WTC11 (cell line): ENCODE results near the gene PPP1R16B. TPM values are rescaled to one million over a fixed set of nuclear protein-coding genes. Genes with fewer than 3 reads are reported as not detected.
"Not testable (repeated sequence)": the region's sequence is repeated elsewhere in the genome, so short reads cannot be mapped to it uniquely, and the experiment has no call there.

ENCODE experiments used
- ATAC-seq: fragments of 200-7000 bp; cut with Tn5 transposase; 2 replicates; pipeline ENCODE4 v1.10.0; 2021; ENCODE audit warnings: mild to moderate bottlenecking, moderate library complexity
- CTCF ChIA-PET: fragments of 300-600 bp; sonication (Branson Sonifier 250); formaldehyde crosslinking; loops from one replicate; lab custom pipeline; 2021; ENCODE audit warnings: antibody characterized with exemption; lab: Charles Lee
- POLR2A ChIA-PET: fragments of 350-600 bp; sonication (Branson Sonifier 250); formaldehyde crosslinking; loops from one replicate; lab custom pipeline; 2021; ENCODE audit warnings: antibody characterized with exemption; lab: Charles Lee
- DNase-seq: peaks from one replicate; pipeline ENCODE4 v3.0.0; 2021; ENCODE audit warnings: low spot score
- H3K27ac Mint-ChIP-seq: 2 replicates; pipeline ENCODE4 v1.8.0; 2021; ENCODE audit warnings: mixed read lengths
- H3K27me3 Mint-ChIP-seq: 2 replicates; pipeline ENCODE4 v1.8.0; 2021; ENCODE audit warnings: low read depth, mild to moderate bottlenecking, moderate library complexity, mixed read lengths
- H3K36me3 Mint-ChIP-seq: 2 replicates; pipeline ENCODE4 v1.8.0; 2021; ENCODE audit warnings: mixed read lengths
- H3K4me1 Mint-ChIP-seq: 2 replicates; pipeline ENCODE4 v1.8.0; 2022; ENCODE audit warnings: mixed read lengths
- H3K4me3 Mint-ChIP-seq: 2 replicates; pipeline ENCODE4 v1.8.0; 2021; ENCODE audit warnings: mild to moderate bottlenecking, moderate library complexity, mixed read lengths
- H3K9me3 Mint-ChIP-seq: 2 replicates; pipeline ENCODE4 v1.8.0; 2021; ENCODE audit warnings: mixed read lengths
- ELF4 ChIP-seq: sonication (generic); formaldehyde crosslinking; IDR thresholded peaks from 2 replicates; pipeline ENCODE4 v1.8.1; 2022; ENCODE audit warnings: low read depth, mild to moderate bottlenecking, moderate library complexity, missing genetic modification reagents
- ESRRA ChIP-seq: sonication (generic); formaldehyde crosslinking; IDR thresholded peaks from 2 replicates; pipeline ENCODE4 v1.8.1; 2022; ENCODE audit warnings: mild to moderate bottlenecking, missing genetic modification reagents, borderline replicate concordance
- FOXJ3 ChIP-seq: sonication (generic); formaldehyde crosslinking; IDR thresholded peaks from 2 replicates; pipeline ENCODE4 v1.9.0; 2021; ENCODE audit warnings: missing genetic modification reagents, mild to moderate bottlenecking, borderline replicate concordance
- FOXP1 ChIP-seq: sonication (generic); formaldehyde crosslinking; IDR thresholded peaks from 2 replicates; pipeline ENCODE4 v1.8.0; 2022; ENCODE audit warnings: missing genetic modification reagents, mild to moderate bottlenecking, moderate library complexity, borderline replicate concordance
- IRF2 ChIP-seq: sonication (generic); formaldehyde crosslinking; IDR thresholded peaks from 2 replicates; pipeline ENCODE4 v1.8.0; 2022; ENCODE audit warnings: low read depth, missing genetic modification reagents, borderline replicate concordance
- NFATC4 ChIP-seq: fragments of 250-450 bp; sonication (Bioruptor Pico); IDR thresholded peaks from 2 replicates; pipeline ENCODE4 v1.9.0; 2021; ENCODE audit warnings: mild to moderate bottlenecking
- ZBTB21 ChIP-seq: sonication (generic); formaldehyde crosslinking; IDR thresholded peaks from 2 replicates; pipeline ENCODE4 v1.8.1; 2023; ENCODE audit warnings: mild to moderate bottlenecking, missing genetic modification reagents, borderline replicate concordance
- total RNA-seq: library from RNA; stranded (reverse); gene quantifications from 3 replicates; pipeline ENCODE4 v1.2.3, GENCODE V29; 2021
- TF ChIP-seq, protein P1 (sequence below): fragments of 250-450 bp; sonication (Bioruptor Pico); IDR thresholded peaks from 2 replicates; pipeline ENCODE4 v1.9.0; 2021; ENCODE audit warnings: moderate library complexity, mild to moderate bottlenecking, inconsistent platforms, borderline replicate concordance
- TF ChIP-seq, protein P2 (sequence below): sonication (generic); formaldehyde crosslinking; IDR thresholded peaks from 2 replicates; pipeline ENCODE4 v1.8.0; 2022; ENCODE audit warnings: mild to moderate bottlenecking, missing genetic modification reagents
- TF ChIP-seq, protein P3 (sequence below): fragments of 200-600 bp; IDR thresholded peaks from 2 replicates; pipeline ENCODE4 v1.8.0; 2022; ENCODE audit warnings: antibody characterized with exemption
- TF ChIP-seq, protein P4 (sequence below): fragments of 250-450 bp; sonication (Bioruptor Pico); IDR thresholded peaks from 2 replicates; pipeline ENCODE4 v1.8.0; 2021; ENCODE audit warnings: mild to moderate bottlenecking

PPP1R16B gene
- total RNA-seq, 1 experiment from 2014 or later, result 12.0 TPM

DNA sequence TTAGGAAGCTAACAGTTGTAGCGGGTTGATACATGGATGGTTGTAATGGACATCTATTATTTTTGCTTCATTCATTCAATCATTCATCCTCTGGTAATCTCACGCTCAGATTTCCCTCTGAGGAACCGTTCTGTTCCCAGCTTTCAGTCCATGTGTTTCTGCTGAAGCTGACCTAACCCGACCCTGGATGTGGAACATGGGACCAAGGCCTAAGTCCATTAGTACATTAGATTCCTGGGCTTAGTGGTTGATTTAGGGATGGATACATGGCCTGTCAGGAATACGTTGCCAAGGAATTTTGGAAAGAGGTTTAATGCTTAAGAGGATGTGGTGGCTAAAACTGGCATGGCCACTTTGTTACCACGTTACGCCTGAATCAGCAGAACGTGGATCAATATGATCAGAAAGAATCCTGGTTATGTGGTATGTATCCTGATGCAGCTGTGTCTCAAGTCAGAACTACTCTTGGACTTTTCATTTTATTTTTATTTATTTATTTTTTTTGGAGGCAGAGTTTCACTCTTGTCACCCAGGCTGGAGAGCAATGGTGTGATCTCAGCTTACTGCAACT is 152.5 kb downstream of the PPP1R16B start:
- CTCF ChIA-PET, result no interaction called here
- H3K4me3 Mint-ChIP-seq, result no peak overlapping the region
- no peaks in the 10 kb centered on the region for H3K27me3 Mint-ChIP-seq
- ATAC-seq, result no peak
- peaks cover 19% of the 10 kb centered on the region for H3K36me3 Mint-ChIP-seq
- H3K4me1 Mint-ChIP-seq, result peaks cover 16% of the 10 kb centered on the region
- TF ChIP-seq, protein P1, sequence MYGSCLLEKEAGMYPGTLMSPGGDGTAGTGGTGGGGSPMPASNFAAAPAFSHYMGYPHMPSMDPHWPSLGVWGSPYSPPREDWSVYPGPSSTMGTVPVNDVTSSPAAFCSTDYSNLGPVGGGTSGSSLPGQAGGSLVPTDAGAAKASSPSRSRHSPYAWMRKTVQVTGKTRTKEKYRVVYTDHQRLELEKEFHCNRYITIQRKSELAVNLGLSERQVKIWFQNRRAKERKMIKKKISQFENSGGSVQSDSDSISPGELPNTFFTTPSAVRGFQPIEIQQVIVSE (CRISPR knock-in tag), result no peak
- TF ChIP-seq, protein P2, sequence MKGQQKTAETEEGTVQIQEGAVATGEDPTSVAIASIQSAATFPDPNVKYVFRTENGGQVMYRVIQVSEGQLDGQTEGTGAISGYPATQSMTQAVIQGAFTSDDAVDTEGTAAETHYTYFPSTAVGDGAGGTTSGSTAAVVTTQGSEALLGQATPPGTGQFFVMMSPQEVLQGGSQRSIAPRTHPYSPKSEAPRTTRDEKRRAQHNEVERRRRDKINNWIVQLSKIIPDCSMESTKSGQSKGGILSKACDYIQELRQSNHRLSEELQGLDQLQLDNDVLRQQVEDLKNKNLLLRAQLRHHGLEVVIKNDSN (CRISPR knock-in tag), result no peak
- TF ChIP-seq FOXP1 (no peak), NFATC4 (no peak), ESRRA (CRISPR knock-in tag) (no peak), FOXJ3 (CRISPR knock-in tag) (no peak), IRF2 (CRISPR knock-in tag) (no peak)
- TF ChIP-seq, protein P3, sequence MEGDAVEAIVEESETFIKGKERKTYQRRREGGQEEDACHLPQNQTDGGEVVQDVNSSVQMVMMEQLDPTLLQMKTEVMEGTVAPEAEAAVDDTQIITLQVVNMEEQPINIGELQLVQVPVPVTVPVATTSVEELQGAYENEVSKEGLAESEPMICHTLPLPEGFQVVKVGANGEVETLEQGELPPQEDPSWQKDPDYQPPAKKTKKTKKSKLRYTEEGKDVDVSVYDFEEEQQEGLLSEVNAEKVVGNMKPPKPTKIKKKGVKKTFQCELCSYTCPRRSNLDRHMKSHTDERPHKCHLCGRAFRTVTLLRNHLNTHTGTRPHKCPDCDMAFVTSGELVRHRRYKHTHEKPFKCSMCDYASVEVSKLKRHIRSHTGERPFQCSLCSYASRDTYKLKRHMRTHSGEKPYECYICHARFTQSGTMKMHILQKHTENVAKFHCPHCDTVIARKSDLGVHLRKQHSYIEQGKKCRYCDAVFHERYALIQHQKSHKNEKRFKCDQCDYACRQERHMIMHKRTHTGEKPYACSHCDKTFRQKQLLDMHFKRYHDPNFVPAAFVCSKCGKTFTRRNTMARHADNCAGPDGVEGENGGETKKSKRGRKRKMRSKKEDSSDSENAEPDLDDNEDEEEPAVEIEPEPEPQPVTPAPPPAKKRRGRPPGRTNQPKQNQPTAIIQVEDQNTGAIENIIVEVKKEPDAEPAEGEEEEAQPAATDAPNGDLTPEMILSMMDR, result no peak
- TF ChIP-seq, protein P4, sequence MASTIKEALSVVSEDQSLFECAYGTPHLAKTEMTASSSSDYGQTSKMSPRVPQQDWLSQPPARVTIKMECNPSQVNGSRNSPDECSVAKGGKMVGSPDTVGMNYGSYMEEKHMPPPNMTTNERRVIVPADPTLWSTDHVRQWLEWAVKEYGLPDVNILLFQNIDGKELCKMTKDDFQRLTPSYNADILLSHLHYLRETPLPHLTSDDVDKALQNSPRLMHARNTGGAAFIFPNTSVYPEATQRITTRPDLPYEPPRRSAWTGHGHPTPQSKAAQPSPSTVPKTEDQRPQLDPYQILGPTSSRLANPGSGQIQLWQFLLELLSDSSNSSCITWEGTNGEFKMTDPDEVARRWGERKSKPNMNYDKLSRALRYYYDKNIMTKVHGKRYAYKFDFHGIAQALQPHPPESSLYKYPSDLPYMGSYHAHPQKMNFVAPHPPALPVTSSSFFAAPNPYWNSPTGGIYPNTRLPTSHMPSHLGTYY, result no peak
- POLR2A ChIA-PET, result no interaction called here
- no peak overlapping the region for H3K27ac Mint-ChIP-seq
- no peak for DNase-seq
- no peaks in the 10 kb centered on the region for H3K9me3 Mint-ChIP-seq

DNA sequence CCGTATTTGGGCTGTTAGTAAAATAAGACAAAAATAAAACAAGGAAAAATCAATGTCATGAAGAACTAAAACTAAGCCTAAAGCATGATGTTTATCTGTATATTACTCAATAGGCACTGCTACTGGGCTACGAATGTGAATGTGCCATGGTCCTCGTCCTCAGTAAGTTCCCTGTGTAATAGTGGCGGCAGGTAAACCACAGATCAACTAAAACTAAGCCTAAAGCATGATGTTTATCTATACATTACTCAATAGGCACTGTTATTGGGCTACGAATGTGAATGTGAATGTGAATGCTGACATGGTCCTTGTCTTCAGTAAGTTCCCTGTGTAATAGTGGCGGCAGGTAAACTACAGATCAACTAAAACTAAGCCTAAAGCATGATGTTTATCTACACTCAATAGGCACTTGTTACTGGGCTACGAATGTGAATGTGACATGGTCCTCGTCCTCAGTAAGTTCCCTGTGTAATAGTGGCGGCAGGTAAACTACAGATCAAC is 154.7 kb downstream of the PPP1R16B start:
- H3K9me3 Mint-ChIP-seq, H3K27me3 Mint-ChIP-seq, H3K4me3 Mint-ChIP-seq, DNase-seq, ATAC-seq, H3K36me3 Mint-ChIP-seq, POLR2A ChIA-PET: not testable (repeated sequence)
- Mint-ChIP-seq H3K4me1 (peaks cover 20% of the 10 kb centered on the region), H3K27ac (peak overlapping the region; percentile 65; the same call in 1 of the 2 replicates)
- CTCF ChIA-PET, result interaction anchor here (2.8 kb wide), 1 partner anchor 34 kb away, joined by 15 read pairs; the partner anchor contains the start of gene FAM83D

DNA sequence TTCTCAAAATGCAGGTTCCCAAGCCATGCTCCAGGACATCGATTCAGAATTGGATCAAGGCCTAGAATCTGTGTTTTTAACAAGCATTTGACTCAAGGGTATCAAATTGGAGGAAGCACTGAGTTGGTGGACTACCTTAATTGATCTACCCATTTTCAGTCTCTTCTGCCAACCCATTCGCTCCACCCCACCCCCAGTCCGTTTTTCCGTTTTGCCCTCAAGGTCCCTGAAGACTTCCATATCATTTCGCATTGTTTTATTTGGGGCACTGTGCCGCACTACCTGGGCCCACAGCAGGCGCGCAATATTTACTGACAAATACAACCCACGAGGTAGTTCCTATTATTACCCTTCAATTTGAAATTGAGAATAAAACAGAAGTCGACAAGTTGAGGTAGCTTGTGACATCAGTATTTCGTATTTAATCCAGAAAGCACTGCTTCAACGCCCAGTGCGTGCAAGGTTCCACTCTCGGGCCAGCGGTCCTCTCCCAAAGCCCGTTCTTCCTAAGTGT is 156.1 kb downstream of the PPP1R16B start:
- H3K36me3 Mint-ChIP-seq, result peaks cover 7% of the 10 kb centered on the region
- H3K4me3 Mint-ChIP-seq, result peak overlapping the region; percentile 97
- H3K27ac Mint-ChIP-seq, result peak overlapping the region; percentile 98
- ATAC-seq (no peak), DNase-seq (no peak)
- H3K27me3 Mint-ChIP-seq, result no peaks in the 10 kb centered on the region
- POLR2A ChIA-PET, result interaction anchor here (0.9 to 2.0 kb wide), 6 partner anchors 24 to 235 kb away, joined by 3 to 21 read pairs (median 6); partner anchors contain the start of gene FAM83D
- 0 out of 2 replicates have a peak, but pooled peaks have one; percentile 36 for TF ChIP-seq ZBTB21 (CRISPR knock-in tag)
- TF ChIP-seq ELF4, result no peak
- TF ChIP-seq, all 79 proteins: peak for 1
- CTCF ChIA-PET, result interaction anchor here (0.5 to 2.8 kb wide), 12 partner anchors 8 to 312 kb away, joined by 3 to 15 read pairs (median 4); partner anchors contain the start of gene FAM83D
- no peaks in the 10 kb centered on the region for H3K9me3 Mint-ChIP-seq
- peaks cover 22% of the 10 kb centered on the region for H3K4me1 Mint-ChIP-seq
